NB4 (cell line): ENCODE results near the gene ZSWIM8.
A peak's percentile ranks its signal among the peaks of the same experiment; 100 is the strongest.

ENCODE experiments used
- DNase-seq: peaks from one replicate; pipeline ENCODE4 v3.0.0; 2010; ENCODE audit warnings: low read depth
- H3K4me3 ChIP-seq: one replicate; pipeline ENCODE4 v1.5.1; 2011; ENCODE audit warnings: mild to moderate bottlenecking, low read depth, low read length, moderate library complexity
- MYC ChIP-seq: IDR thresholded peaks from 2 replicates; pipeline ENCODE4 v1.6.1; 2011; ENCODE audit warnings: low read depth, low read length
- POLR2A ChIP-seq: IDR thresholded peaks from 2 replicates; pipeline ENCODE4 v1.6.1; 2011; ENCODE audit warnings: mild to moderate bottlenecking; ENCODE audit not compliant: insufficient read length; ENCODE audit errors: extremely low read depth
- TF ChIP-seq, protein P1 (sequence below): IDR thresholded peaks from one replicate; pipeline ENCODE4 v1.5.1; 2012; ENCODE audit warnings: low read depth, low read length
- TF ChIP-seq, protein P2 (sequence below): IDR thresholded peaks from 2 replicates; pipeline ENCODE4 v1.6.1; 2011; ENCODE audit warnings: low read depth, low read length

ZSWIM8 gene

DNA sequence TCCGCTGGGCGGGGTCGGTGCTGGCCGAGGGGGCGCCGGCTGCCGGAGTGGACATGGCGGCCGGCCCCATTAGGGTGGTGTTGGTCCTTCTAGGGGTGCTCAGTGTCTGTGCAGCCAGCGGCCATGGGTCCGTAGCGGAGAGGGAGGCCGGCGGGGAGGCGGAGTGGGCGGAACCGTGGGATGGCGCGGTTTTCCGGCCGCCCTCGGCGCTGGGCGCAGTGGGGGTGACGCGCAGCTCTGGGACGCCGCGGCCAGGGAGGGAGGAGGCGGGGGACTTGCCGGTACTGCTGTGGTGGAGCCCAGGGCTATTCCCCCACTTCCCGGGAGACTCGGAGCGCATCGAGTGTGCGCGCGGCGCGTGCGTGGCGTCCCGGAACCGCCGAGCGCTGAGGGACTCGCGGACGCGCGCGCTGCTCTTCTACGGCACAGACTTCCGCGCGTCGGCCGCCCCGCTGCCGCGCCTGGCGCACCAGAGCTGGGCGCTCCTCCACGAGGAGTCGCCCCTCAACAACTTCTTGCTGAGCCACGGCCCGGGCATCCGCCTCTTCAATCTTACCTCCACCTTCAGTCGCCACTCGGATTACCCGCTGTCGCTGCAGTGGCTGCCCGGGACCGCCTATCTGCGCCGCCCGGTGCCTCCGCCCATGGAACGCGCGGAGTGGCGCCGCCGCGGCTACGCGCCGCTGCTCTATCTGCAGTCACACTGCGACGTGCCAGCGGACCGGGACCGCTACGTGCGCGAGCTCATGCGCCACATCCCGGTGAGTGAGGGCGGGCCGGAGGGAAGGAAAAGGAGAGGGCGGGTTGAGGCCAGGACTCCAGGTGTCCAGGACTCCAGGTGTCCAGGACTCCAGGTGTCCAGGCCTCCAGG, 12.9 kb upstream of the ZSWIM8 start:
- TF ChIP-seq POLR2A (peak; percentile 25), MYC (peak; percentile 71; the same call in 1 of the 2 replicates)
- TF ChIP-seq, protein P1, sequence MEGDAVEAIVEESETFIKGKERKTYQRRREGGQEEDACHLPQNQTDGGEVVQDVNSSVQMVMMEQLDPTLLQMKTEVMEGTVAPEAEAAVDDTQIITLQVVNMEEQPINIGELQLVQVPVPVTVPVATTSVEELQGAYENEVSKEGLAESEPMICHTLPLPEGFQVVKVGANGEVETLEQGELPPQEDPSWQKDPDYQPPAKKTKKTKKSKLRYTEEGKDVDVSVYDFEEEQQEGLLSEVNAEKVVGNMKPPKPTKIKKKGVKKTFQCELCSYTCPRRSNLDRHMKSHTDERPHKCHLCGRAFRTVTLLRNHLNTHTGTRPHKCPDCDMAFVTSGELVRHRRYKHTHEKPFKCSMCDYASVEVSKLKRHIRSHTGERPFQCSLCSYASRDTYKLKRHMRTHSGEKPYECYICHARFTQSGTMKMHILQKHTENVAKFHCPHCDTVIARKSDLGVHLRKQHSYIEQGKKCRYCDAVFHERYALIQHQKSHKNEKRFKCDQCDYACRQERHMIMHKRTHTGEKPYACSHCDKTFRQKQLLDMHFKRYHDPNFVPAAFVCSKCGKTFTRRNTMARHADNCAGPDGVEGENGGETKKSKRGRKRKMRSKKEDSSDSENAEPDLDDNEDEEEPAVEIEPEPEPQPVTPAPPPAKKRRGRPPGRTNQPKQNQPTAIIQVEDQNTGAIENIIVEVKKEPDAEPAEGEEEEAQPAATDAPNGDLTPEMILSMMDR: no peak
- TF ChIP-seq, protein P2, sequence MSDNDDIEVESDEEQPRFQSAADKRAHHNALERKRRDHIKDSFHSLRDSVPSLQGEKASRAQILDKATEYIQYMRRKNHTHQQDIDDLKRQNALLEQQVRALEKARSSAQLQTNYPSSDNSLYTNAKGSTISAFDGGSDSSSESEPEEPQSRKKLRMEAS: peak; percentile 69; the same call in 1 of the 2 replicates
- peak; percentile 85 for DNase-seq
- peak overlapping the region; percentile 81 for H3K4me3 ChIP-seq

DNA sequence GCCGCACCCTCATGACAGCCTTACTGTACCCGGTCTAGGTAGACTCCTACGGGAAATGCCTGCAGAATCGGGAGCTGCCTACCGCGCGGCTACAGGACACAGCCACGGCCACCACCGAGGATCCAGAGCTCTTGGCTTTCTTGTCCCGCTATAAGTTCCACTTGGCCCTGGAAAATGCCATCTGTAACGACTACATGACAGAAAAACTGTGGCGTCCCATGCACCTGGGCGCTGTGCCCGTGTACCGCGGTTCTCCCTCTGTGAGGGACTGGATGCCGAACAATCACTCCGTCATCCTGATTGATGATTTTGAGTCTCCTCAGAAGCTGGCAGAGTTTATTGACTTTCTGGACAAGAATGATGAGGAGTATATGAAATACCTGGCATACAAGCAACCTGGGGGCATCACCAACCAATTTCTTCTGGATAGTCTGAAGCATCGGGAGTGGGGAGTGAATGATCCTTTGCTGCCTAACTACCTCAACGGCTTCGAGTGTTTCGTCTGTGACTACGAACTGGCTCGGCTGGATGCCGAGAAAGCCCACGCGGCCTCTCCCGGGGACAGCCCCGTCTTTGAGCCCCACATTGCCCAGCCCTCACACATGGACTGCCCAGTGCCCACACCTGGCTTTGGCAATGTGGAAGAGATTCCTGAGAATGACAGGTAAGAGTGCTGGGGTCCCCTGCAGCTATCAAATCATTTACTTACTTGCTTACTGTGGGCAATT, 12.1 kb upstream of the ZSWIM8 start:
- DNase-seq: peak; percentile 18
- TF ChIP-seq POLR2A (no peak), MYC (no peak)
- TF ChIP-seq, protein P2: no peak
- TF ChIP-seq, protein P1: no peak

DNA sequence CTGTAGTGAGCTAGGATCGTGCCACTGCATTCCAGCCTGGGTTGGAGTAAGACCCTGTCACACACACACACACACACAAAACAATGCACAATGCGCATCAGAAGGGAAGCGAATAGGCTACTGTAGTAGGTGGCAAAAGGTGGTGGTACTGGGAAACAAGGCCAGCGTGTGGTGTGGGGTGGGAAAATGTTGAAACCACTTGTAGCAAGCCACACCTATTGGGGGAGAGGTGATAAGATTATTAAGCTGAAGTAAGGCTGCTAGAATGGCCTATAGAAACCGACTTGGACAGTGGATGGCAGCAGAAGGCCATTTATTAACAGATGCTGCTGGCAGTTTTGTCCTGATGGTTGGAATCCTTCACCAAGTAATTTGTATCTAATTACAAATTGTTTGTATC, 10.8 kb upstream of the ZSWIM8 start:
- TF ChIP-seq, protein P2: no peak
- TF ChIP-seq MYC (no peak), POLR2A (no peak)
- TF ChIP-seq, protein P1: no peak
- H3K4me3 ChIP-seq: peak overlapping the region; percentile 81
- DNase-seq: peak; percentile 58

More for the DNA sequence above, 12.1 kb upstream of the ZSWIM8 start:
- peak overlapping the region; percentile 81 for H3K4me3 ChIP-seq

DNA sequence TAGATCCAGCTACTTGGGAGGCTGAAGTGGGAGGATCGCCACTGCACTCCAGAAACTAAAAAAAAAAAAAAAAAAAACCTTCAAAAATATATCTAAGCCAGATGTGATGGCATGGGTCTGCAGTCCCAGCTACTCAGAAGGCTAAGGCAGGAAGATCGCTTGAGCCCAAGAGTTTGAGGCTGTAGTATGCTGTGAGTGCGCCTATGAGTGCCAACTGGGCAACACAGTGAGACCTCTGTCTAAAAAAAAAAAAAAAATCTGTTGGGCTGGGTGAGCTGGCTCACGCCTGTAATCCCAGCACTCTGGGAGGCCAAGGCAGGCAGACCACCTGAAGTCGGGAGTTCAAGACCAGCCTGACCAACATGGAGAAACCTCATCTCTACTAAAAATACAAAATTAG, 6.4 kb upstream of the ZSWIM8 start:
- TF ChIP-seq, protein P2: no peak
- TF ChIP-seq POLR2A (no peak), MYC (no peak)
- TF ChIP-seq, protein P1: no peak
- H3K4me3 ChIP-seq: no peak overlapping the region
- DNase-seq: no peak

DNA sequence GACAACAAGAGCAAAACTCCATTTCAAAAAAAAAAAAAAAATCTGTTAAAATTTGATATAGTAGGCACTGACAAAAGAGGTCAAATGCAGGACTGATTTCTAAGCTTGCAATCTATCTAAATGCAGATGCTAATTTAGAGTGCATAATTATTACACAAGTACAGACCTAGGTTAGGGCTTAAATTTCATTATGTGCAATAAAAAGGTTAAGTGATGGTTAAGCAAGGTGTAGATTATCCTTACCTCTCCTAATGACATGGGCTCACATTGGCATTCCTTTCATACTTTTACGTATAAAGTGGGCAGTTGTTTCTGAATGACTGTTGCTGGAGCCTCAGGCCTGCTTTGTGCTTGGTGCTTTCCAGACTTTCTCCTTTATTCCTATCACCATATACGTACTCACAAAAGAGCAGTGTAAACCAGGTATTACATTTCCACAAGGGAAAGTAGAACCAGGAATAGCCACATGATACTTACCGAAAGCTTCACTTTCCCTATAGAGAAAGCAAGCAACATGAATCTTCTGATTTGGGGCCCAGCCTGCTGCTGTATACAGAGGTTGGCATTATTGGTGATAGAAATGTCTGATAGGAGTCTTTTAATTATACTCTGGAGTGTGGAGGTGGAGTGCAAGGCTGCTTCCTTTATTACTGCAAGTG, 5.7 kb upstream of the ZSWIM8 start:
- H3K4me3 ChIP-seq: no peak overlapping the region
- no peak for DNase-seq
- TF ChIP-seq POLR2A (no peak), MYC (no peak)
- TF ChIP-seq, protein P1: no peak
- TF ChIP-seq, protein P2: no peak
